Activated CD8-positive, alpha-beta T cell treated with anti-CD3 and anti-CD28 coated beads for 36 hours (primary cell): ENCODE results near the gene FRS2. TPM values are rescaled to one million over a fixed set of nuclear protein-coding genes. Genes with fewer than 3 reads are reported as not detected.
"Not testable (repeated sequence)": the region's sequence is repeated elsewhere in the genome, so short reads cannot be mapped to it uniquely, and the experiment has no call there.

Experiments
- ATAC-seq: fragments of 200-7000 bp; cut with Tn5 transposase; one replicate; pipeline ENCODE4 v1.10.0; 2021; ENCODE audit warnings: mild to moderate bottlenecking, moderate library complexity
- CTCF ChIA-PET: fragments of 350-600 bp; sonication (Branson Sonifier 250); formaldehyde crosslinking; loops from one replicate; lab custom pipeline; 2021; ENCODE audit warnings: antibody characterized with exemption; lab: Charles Lee
- POLR2A ChIA-PET: fragments of 350-600 bp; sonication (Branson Sonifier 250); formaldehyde crosslinking; loops from one replicate; lab custom pipeline; 2021; ENCODE audit warnings: antibody characterized with exemption; lab: Charles Lee
- DNase-seq: peaks from one replicate; pipeline ENCODE4 v3.0.0-alpha.2; 2020
- H3K27ac Mint-ChIP-seq: one replicate; pipeline ENCODE4 v1.8.0; 2021; ENCODE audit warnings: mild to moderate bottlenecking, mixed read lengths
- H3K27me3 Mint-ChIP-seq: one replicate; pipeline ENCODE4 v1.8.0; 2021; ENCODE audit warnings: mixed read lengths
- H3K36me3 Mint-ChIP-seq: one replicate; pipeline ENCODE4 v1.8.0; 2021; ENCODE audit warnings: low read depth, mixed read lengths
- H3K4me1 Mint-ChIP-seq: one replicate; pipeline ENCODE4 v1.8.0; 2021; ENCODE audit warnings: low read depth, mixed read lengths
- H3K4me3 Mint-ChIP-seq: one replicate; pipeline ENCODE4 v1.8.0; 2021; ENCODE audit warnings: mild to moderate bottlenecking, moderate library complexity, mixed read lengths
- H3K9me3 Mint-ChIP-seq: one replicate; pipeline ENCODE4 v1.8.0; 2021; ENCODE audit warnings: mixed read lengths
- intact Hi-C: fragments of 100-400 bp; cut with micrococcal nuclease; formaldehyde crosslinking; loops from one replicate; pipeline ENCODE4 v1.10.0; 2022
- total RNA-seq, 2 experiments: library from RNA; stranded (reverse); gene quantifications; one replicate each; pipeline ENCODE4 v1.2.3, GENCODE V29; 2021
- TF ChIP-seq, protein P1 (sequence below): fragments of 200-600 bp; IDR thresholded peaks from one replicate; pipeline ENCODE4 v1.8.0; 2022; ENCODE audit warnings: antibody characterized with exemption, mild to moderate bottlenecking

The FRS2 gene
- total RNA-seq, 2 experiments from 2014 or later: 8.3 to 10.5 TPM

DNA sequence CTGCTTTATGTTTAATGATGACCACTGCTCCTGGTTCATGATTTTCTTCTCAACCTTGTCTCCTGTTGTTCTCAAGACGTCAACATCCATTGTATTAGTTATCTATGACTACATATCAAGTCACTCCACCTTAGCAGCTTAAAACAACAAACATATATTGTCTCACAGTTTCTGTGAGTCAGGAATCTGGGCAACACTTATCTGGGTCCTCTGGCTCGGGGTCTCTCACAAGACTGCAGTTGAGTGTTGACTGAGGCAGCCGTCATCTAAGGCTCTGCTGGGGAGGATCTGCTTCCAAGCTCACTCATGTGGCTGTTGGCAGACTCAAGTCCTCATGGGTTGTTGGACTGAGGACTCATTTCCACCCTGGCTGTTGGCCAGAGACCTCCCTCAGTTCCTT, 27.3 kb upstream of the FRS2 start:
- TF ChIP-seq, protein P1, sequence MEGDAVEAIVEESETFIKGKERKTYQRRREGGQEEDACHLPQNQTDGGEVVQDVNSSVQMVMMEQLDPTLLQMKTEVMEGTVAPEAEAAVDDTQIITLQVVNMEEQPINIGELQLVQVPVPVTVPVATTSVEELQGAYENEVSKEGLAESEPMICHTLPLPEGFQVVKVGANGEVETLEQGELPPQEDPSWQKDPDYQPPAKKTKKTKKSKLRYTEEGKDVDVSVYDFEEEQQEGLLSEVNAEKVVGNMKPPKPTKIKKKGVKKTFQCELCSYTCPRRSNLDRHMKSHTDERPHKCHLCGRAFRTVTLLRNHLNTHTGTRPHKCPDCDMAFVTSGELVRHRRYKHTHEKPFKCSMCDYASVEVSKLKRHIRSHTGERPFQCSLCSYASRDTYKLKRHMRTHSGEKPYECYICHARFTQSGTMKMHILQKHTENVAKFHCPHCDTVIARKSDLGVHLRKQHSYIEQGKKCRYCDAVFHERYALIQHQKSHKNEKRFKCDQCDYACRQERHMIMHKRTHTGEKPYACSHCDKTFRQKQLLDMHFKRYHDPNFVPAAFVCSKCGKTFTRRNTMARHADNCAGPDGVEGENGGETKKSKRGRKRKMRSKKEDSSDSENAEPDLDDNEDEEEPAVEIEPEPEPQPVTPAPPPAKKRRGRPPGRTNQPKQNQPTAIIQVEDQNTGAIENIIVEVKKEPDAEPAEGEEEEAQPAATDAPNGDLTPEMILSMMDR: no peak
- DNase-seq: no peak
- intact Hi-C loops: no loop called here
- H3K27me3 Mint-ChIP-seq: no peaks in the 10 kb centered on the region
- no peaks in the 10 kb centered on the region for H3K9me3 Mint-ChIP-seq
- H3K4me1 Mint-ChIP-seq: no peaks in the 10 kb centered on the region
- ChIA-PET POLR2A (no interaction called here), CTCF (interaction anchor here (0.9 kb wide), 1 partner anchor 159 kb away, joined by 4 read pairs; no protein-coding TSS in a partner anchor)
- H3K36me3 Mint-ChIP-seq: no peaks in the 10 kb centered on the region
- no peak overlapping the region for H3K27ac Mint-ChIP-seq
- no peak for ATAC-seq
- H3K4me3 Mint-ChIP-seq: no peak overlapping the region

DNA sequence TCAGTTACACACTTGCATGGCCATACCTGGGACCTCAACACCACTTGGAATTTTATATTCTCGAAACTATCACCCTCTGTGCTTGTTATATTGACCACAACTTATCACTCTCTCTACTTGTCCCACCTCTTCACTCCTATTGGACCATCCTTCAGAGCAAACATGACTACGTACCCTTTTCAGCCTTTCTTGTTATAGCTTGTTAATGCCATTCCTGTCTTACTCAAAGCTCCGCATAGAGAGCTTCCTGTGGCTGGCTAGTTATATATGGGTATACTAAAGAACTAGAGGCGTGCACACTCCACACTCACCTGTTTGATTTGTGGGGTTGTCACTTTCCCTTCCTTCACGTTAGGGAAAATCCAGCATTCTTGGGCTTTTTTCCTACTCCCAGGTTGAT, 26.3 kb upstream of the FRS2 start:
- no peak for DNase-seq
- Mint-ChIP-seq H3K27me3 (no peaks in the 10 kb centered on the region), H3K9me3 (no peaks in the 10 kb centered on the region), H3K27ac (no peak overlapping the region), H3K4me3 (no peak overlapping the region), H3K4me1 (no peaks in the 10 kb centered on the region), H3K36me3 (no peaks in the 10 kb centered on the region)
- ATAC-seq: no peak
- TF ChIP-seq, protein P1: no peak
- intact Hi-C loops: no loop called here
- CTCF ChIA-PET: no interaction called here
- POLR2A ChIA-PET: no interaction called here

DNA sequence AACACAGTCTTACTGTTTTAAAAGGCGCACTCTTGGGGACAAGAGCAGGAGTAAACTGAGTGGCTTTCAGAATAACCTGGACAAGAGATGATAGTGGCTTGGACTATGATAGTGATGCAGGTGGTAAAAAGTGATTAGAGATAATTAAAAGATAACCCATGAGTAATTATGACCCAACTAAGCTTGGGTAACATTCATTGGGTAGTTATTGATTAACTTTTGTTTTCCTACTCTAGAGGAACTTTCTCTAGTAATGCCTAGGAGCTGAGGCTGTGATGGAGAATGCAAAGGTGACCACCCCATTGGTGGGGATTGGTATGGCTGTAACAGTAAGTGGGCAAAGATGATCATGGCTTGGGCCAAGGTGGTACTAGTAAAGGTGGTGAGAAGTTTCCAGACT, 22.3 kb upstream of the FRS2 start:
- DNase-seq: no peak
- ATAC-seq: no peak
- Mint-ChIP-seq H3K9me3 (no peaks in the 10 kb centered on the region), H3K27ac (no peak overlapping the region), H3K4me3 (no peak overlapping the region), H3K36me3 (no peaks in the 10 kb centered on the region), H3K4me1 (no peaks in the 10 kb centered on the region), H3K27me3 (no peaks in the 10 kb centered on the region)
- TF ChIP-seq, protein P1: no peak
- ChIA-PET POLR2A (no interaction called here), CTCF (interaction anchor here (1.0 kb wide), 1 partner anchor 157 kb away, joined by 3 read pairs; no protein-coding TSS in a partner anchor)
- intact Hi-C loops: no loop called here

DNA sequence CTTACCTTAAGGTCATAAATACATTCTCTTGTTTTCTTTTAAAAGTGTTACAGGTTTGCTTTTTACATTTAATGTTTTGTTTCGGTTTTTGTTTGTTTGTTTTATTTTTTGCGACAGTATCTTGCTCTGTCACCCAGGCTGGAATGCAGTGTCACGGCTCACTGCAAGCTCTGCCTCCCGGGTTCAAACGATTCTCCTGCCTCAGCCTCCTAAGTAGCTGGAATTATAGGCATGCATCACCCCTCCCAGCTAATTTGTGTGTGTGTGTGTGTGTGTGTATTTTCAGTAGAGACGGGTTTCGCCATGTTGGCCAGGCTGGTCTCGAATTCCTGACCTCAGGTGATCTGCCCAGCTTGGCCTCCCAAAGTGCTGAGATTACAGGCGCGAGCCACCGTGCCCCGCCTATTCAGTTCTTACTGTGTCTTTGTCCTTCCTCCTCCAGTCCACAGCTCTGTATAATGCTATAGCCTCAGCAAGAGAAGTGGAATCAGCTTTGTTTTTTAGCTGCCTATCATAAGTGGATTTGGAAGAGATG, 17.5 kb upstream of the FRS2 start:
- H3K27me3 Mint-ChIP-seq, ATAC-seq, H3K9me3 Mint-ChIP-seq, DNase-seq, H3K4me3 Mint-ChIP-seq, H3K27ac Mint-ChIP-seq, H3K36me3 Mint-ChIP-seq, intact Hi-C loops, POLR2A ChIA-PET, H3K4me1 Mint-ChIP-seq: not testable (repeated sequence)
- CTCF ChIA-PET: interaction anchor here (0.9 to 1.4 kb wide), 2 partner anchors 12 to 110 kb away, joined by 3 read pairs; no protein-coding TSS in a partner anchor

DNA sequence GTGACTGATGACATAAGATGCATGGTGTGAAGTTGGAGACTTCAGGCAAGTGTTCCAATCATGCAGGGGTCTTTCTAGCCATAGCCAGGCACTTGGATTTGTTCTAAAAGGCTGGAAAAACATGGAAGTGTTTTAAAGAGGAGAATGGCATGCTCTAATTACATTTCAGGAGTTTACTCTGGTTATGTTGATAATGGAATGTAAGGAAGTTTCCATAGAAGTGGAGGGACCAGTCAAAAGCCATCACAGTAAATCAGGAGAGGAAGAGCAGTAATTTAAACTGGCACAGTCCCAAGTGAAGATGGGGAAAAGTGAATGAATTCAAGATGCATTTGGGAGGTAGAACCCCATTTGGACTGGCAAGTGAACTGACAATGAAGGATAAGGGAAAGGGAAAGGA, 13.9 kb upstream of the FRS2 start:
- intact Hi-C loops: no loop called here
- no peaks in the 10 kb centered on the region for H3K4me1 Mint-ChIP-seq
- no peak for DNase-seq
- no peak overlapping the region for H3K4me3 Mint-ChIP-seq
- ChIA-PET POLR2A (no interaction called here), CTCF (no interaction called here)
- ATAC-seq: no peak
- H3K27me3 Mint-ChIP-seq: peaks cover 5% of the 10 kb centered on the region
- H3K27ac Mint-ChIP-seq: no peak overlapping the region
- TF ChIP-seq, protein P1: no peak
- no peaks in the 10 kb centered on the region for H3K36me3 Mint-ChIP-seq
- no peaks in the 10 kb centered on the region for H3K9me3 Mint-ChIP-seq
